Caco-2 (cell line): ENCODE data around the gene ABTB1. TPM values are rescaled to one million over a fixed set of nuclear protein-coding genes. Genes with fewer than 3 reads are reported as not detected.
"Not testable (repeated sequence)": the region's sequence is repeated elsewhere in the genome, so short reads cannot be mapped to it uniquely, and the experiment has no call there.

Experiments
- BruUV-seq: library from RNA; stranded (reverse); fragments of 400-500 nt; replicated peaks from 2 replicates; lab custom pipeline; 2021; lab: Mats Ljungman, UMichigan
- CTCF ChIA-PET: fragments of 300-600 bp; sonication (Branson Sonifier 250); formaldehyde crosslinking; loops from one replicate; lab custom pipeline; 2022; ENCODE audit warnings: antibody characterized with exemption; lab: Charles Lee
- POLR2A ChIA-PET: fragments of 300-600 bp; sonication (Branson Sonifier 250); formaldehyde crosslinking; loops from one replicate; lab custom pipeline; 2022; ENCODE audit warnings: antibody characterized with exemption; lab: Charles Lee
- DNase-seq, 2 experiments: peaks; one replicate each; pipeline versions ENCODE4 v3.0.0 to v3.0.0-alpha.2; 2020 to 2022
- H3K27me3 ChIP-seq: replicated peaks from 2 replicates; pipeline ENCODE4 v1.6.0; 2011; ENCODE audit warnings: low read length; ENCODE audit not compliant: control insufficient read depth, insufficient read depth
- H3K36me3 ChIP-seq: 2 replicates; pipeline ENCODE4 v1.5.1; 2011; ENCODE audit warnings: low read length; ENCODE audit not compliant: control insufficient read depth, insufficient read depth
- H3K4me1 ChIP-seq: fragments of 250-450 bp; sonication (Bioruptor Pico); 2 replicates; pipeline ENCODE4 v1.5.1; 2020; ENCODE audit warnings: mild to moderate bottlenecking
- H3K4me3 ChIP-seq: 2 replicates; pipeline ENCODE4 v1.5.1; 2011; ENCODE audit warnings: low read depth, mild to moderate bottlenecking, control low read depth, low read length
- H3K9me3 ChIP-seq: fragments of 250-450 bp; sonication (Bioruptor Pico); 2 replicates; pipeline ENCODE4 v1.5.1; 2020; ENCODE audit warnings: mild to moderate bottlenecking, moderate library complexity
- H3K27ac Mint-ChIP-seq: one replicate; pipeline ENCODE4 v1.8.0; 2022; ENCODE audit warnings: mixed read lengths; ENCODE audit not compliant: unreplicated experiment
- H3K27me3 Mint-ChIP-seq: one replicate; pipeline ENCODE4 v1.8.0; 2022; ENCODE audit warnings: mixed read lengths; ENCODE audit not compliant: insufficient read depth, unreplicated experiment
- H3K36me3 Mint-ChIP-seq: one replicate; pipeline ENCODE4 v1.8.0; 2022; ENCODE audit warnings: mild to moderate bottlenecking, mixed read lengths; ENCODE audit not compliant: insufficient read depth, unreplicated experiment
- H3K4me1 Mint-ChIP-seq: one replicate; pipeline ENCODE4 v1.8.0; 2022; ENCODE audit warnings: low read depth, mixed read lengths; ENCODE audit not compliant: unreplicated experiment
- H3K4me3 Mint-ChIP-seq: one replicate; pipeline ENCODE4 v1.8.0; 2022; ENCODE audit warnings: mild to moderate bottlenecking, moderate library complexity, mixed read lengths; ENCODE audit not compliant: unreplicated experiment
- H3K9me3 Mint-ChIP-seq: one replicate; pipeline ENCODE4 v1.8.0; 2022; ENCODE audit warnings: mixed read lengths; ENCODE audit not compliant: unreplicated experiment
- intact Hi-C: fragments of 100-400 bp; cut with micrococcal nuclease; formaldehyde crosslinking; loops from one replicate; pipeline ENCODE4 v1.10.0; 2022; ENCODE audit not compliant: unreplicated experiment
- total RNA-seq: library from RNA; stranded (reverse); gene quantifications from 2 replicates; pipeline ENCODE4 v1.2.3, GENCODE V29; 2022
- TF ChIP-seq, protein P1 (sequence below), 2 experiments: fragments of 200-600 bp in 1 of 2; IDR thresholded peaks; 1 replicate in 1 of 2; 2 replicates in 1 of 2; pipeline versions ENCODE4 v1.5.1 to v1.8.0; 2011 to 2022; ENCODE audit warnings: antibody characterized with exemption in 1 of 2, control low read depth in 1 of 2, inconsistent platforms in 1 of 2, low read depth in 1 of 2, low read length in 1 of 2, mild to moderate bottlenecking in 1 of 2, moderate library complexity in 1 of 2; ENCODE audit not compliant: insufficient read depth in 1 of 2, severe bottlenecking in 1 of 2, unreplicated experiment in 1 of 2

ABTB1 gene
- total RNA-seq, 1 experiment from 2014 or later, result 6.2 TPM

- no peaks in the 10 kb centered on the region for H3K4me1 ChIP-seq
- DNase-seq, result no peak
- Mint-ChIP-seq H3K27me3 (no peaks in the 10 kb centered on the region), H3K9me3 (no peaks in the 10 kb centered on the region), H3K36me3 (no peaks in the 10 kb centered on the region), H3K4me3 (no peak overlapping the region), H3K4me1 (no peaks in the 10 kb centered on the region), H3K27ac (peak overlapping the region; percentile 59)
- BruUV-seq, result no TSS peak
- TF ChIP-seq, protein P1, sequence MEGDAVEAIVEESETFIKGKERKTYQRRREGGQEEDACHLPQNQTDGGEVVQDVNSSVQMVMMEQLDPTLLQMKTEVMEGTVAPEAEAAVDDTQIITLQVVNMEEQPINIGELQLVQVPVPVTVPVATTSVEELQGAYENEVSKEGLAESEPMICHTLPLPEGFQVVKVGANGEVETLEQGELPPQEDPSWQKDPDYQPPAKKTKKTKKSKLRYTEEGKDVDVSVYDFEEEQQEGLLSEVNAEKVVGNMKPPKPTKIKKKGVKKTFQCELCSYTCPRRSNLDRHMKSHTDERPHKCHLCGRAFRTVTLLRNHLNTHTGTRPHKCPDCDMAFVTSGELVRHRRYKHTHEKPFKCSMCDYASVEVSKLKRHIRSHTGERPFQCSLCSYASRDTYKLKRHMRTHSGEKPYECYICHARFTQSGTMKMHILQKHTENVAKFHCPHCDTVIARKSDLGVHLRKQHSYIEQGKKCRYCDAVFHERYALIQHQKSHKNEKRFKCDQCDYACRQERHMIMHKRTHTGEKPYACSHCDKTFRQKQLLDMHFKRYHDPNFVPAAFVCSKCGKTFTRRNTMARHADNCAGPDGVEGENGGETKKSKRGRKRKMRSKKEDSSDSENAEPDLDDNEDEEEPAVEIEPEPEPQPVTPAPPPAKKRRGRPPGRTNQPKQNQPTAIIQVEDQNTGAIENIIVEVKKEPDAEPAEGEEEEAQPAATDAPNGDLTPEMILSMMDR (IDR thresholded peaks at IDR 0.05; ENCODE audit: insufficient read depth in 1 of 2, low read depth in 1 of 2, low read length in 1 of 2, severe bottlenecking in 1 of 2, unreplicated experiment in 1 of 2), result no peak
- intact Hi-C loops, result no loop called here
- H3K36me3 ChIP-seq, result no peaks in the 10 kb centered on the region
- H3K27me3 ChIP-seq, result no peaks in the 10 kb centered on the region
- CTCF ChIA-PET, result no interaction called here
- no peaks in the 10 kb centered on the region for H3K9me3 ChIP-seq
- POLR2A ChIA-PET, result no interaction called here
- no peak overlapping the region for H3K4me3 ChIP-seq
Measured at GRCh38 chr3:127700406-127700805, 27.7 kb downstream of the ABTB1 start.

GRCh38 chr3:127701280-127701911, 28.6 kb downstream of the ABTB1 start:
- Histone ChIP-seq H3K9me3 (no peaks in the 10 kb centered on the region), H3K27me3 (no peaks in the 10 kb centered on the region), H3K4me1 (no peaks in the 10 kb centered on the region), H3K4me3 (no peak overlapping the region), H3K36me3 (no peaks in the 10 kb centered on the region)
- no peak overlapping the region for H3K4me3 Mint-ChIP-seq
- no peaks in the 10 kb centered on the region for H3K36me3 Mint-ChIP-seq
- H3K9me3 Mint-ChIP-seq, result no peaks in the 10 kb centered on the region
- CTCF ChIA-PET, result interaction anchor here (0.7 kb wide), 1 partner anchor 18 kb away, joined by 7 read pairs; no protein-coding TSS in a partner anchor
- BruUV-seq, result no TSS peak
- no peaks in the 10 kb centered on the region for H3K4me1 Mint-ChIP-seq
- no peak for DNase-seq
- H3K27me3 Mint-ChIP-seq, result no peaks in the 10 kb centered on the region
- POLR2A ChIA-PET, result no interaction called here
- H3K27ac Mint-ChIP-seq, result no peak overlapping the region
- intact Hi-C loops, result no loop called here
- TF ChIP-seq, protein P1 (IDR thresholded peaks at IDR 0.05; ENCODE audit: insufficient read depth in 1 of 2, low read depth in 1 of 2, low read length in 1 of 2, severe bottlenecking in 1 of 2, unreplicated experiment in 1 of 2), result no peak

DNA sequence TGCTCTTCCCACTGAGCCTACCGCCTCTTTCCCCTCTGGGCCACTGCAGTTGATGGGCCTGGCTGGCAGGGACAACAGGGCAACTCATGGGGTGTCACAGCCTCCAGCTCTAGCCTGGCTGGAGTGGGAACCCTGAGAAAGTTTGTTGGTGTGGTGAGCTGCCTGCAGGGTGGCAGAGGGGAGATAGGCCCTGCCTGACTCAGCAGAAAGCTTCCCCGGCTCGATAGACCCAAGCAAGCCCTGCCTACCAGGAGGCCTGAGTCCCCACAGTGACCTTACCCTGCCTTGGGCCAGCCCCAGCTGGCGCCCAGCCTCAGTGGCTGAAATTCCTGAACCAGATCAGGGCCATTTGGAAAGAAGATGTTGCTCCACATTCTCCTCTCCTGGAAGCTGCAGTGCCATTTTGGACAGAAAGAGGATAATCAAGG, 29.4 kb downstream of the ABTB1 start:
- TF ChIP-seq, protein P1 (IDR thresholded peaks at IDR 0.05; ENCODE audit: insufficient read depth in 1 of 2, low read depth in 1 of 2, low read length in 1 of 2, severe bottlenecking in 1 of 2, unreplicated experiment in 1 of 2), result no peak
- Mint-ChIP-seq H3K27me3 (no peaks in the 10 kb centered on the region), H3K4me3 (no peak overlapping the region), H3K36me3 (no peaks in the 10 kb centered on the region), H3K4me1 (no peaks in the 10 kb centered on the region), H3K9me3 (no peaks in the 10 kb centered on the region), H3K27ac (no peak overlapping the region)
- BruUV-seq, result no TSS peak
- intact Hi-C loops, result no loop called here
- no peak overlapping the region for H3K4me3 ChIP-seq
- DNase-seq, result no peak
- no peaks in the 10 kb centered on the region for H3K4me1 ChIP-seq
- H3K36me3 ChIP-seq, result no peaks in the 10 kb centered on the region
- H3K27me3 ChIP-seq, result no peaks in the 10 kb centered on the region
- POLR2A ChIA-PET, result no interaction called here
- CTCF ChIA-PET, result no interaction called here
- H3K9me3 ChIP-seq, result no peaks in the 10 kb centered on the region

GRCh38 chr3:127704840-127705239, 32.1 kb downstream of the ABTB1 start:
- BruUV-seq, H3K27me3 Mint-ChIP-seq, H3K27me3 ChIP-seq, H3K4me1 Mint-ChIP-seq, H3K4me3 Mint-ChIP-seq, H3K4me1 ChIP-seq, intact Hi-C loops, H3K9me3 Mint-ChIP-seq, POLR2A ChIA-PET, H3K36me3 Mint-ChIP-seq, H3K9me3 ChIP-seq, H3K27ac Mint-ChIP-seq, H3K4me3 ChIP-seq, H3K36me3 ChIP-seq: not testable (repeated sequence)
- DNase-seq, result peak in 1 of 2 experiments; percentile 2
- CTCF ChIA-PET, result interaction anchor here (0.6 kb wide), 1 partner anchor 16 kb away, joined by 3 read pairs; no protein-coding TSS in a partner anchor
